GM18502 (cell line): ENCODE measurements around the gene GIPR.
A peak's percentile ranks its signal among the peaks of the same experiment; 100 is the strongest.
"Not testable (repeated sequence)": the region's sequence is repeated elsewhere in the genome, so short reads cannot be mapped to it uniquely, and the experiment has no call there.

Source experiments
- ATAC-seq: cut with Tn5 transposase; IDR thresholded peaks from one replicate; pipeline ENCODE4 v1.9.1; 2021; ENCODE audit warnings: mild to moderate bottlenecking; ENCODE audit not compliant: unreplicated experiment, poor library complexity

GIPR gene, protein sequence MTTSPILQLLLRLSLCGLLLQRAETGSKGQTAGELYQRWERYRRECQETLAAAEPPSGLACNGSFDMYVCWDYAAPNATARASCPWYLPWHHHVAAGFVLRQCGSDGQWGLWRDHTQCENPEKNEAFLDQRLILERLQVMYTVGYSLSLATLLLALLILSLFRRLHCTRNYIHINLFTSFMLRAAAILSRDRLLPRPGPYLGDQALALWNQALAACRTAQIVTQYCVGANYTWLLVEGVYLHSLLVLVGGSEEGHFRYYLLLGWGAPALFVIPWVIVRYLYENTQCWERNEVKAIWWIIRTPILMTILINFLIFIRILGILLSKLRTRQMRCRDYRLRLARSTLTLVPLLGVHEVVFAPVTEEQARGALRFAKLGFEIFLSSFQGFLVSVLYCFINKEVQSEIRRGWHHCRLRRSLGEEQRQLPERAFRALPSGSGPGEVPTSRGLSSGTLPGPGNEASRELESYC

DNA sequence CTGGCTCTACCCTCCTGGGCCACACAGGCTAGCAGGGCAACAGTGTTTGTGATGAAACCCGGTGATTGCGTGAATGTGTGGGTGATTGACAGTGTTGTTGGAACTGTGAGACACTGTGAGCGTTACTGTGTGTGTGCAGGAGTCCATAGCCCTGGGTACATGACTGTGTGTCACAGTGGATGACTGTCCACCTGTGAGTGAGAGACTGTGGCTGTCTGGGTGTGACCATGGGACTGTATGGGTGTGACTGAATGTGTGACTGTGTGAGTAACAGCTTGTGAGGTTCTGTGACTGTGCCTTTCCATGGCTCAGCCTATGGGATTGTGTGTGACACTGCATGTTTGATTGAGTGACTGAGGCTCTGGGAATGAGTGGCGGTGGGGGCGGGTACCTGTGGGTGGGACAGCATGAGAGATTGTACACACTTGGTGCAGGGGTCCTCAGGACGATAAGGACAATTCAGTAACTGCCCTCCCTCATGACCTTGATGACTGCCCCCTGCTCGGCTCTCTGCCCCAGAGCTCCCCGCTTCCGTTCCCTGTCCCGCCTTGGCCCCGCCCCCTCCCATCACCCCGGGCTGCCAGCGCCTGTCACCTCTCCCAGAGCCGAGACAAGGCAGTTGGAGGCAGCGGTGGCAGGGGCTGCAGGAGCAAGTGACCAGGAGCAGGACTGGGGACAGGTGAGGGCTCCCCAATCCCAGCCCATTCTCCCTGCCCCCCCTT, at the start of gene GIPR:
Gene GIPR (plus strand): TSS at position 602 of the 722 bp plus-strand sequence. CDS start 1,300 bp downstream, outside the sequence.
- ATAC-seq = peak; percentile 32

DNA sequence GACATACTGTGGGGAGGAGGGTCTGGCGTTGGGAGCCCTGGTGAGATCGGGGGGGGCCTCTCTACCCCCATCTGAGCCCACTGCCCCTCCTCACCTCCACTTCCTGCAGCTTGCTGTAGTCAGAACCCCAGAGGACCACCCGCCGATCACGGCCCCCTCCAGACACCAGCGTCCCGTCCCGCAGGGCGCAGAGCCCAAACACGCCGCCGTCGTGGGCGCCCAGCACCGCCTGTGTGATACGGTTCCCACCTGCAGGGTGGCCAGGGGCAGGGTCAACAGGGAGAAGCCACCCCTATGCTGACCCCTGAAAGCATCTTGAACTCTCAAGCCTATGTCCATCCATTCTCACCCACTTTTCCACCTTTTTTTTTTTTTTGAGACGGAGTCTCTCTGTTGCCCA, 46.6 kb upstream of the GIPR start:
- no peak for ATAC-seq

DNA sequence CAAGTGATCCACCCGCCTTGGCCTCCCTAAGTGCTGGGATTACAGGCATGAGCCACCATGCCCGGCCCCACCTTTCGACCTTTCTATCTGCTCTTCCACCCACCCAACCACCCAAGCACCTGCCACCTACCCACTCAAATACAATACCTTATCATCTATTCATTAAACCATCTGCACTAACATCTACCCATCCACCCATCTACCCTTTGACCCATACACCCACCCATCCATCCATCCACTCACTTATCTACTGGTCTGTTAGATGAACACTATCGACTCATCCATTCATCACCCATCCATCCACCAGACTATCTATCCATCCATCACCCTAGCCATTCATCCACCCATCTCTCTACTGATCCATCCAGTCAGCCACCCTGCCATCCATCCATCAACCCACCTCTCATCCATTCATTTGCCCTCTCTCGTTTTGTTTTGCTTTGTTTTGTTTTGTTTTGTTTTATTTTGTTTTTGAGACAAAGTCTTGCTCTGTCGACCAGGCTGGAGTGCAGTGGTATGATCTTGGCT, 46.0 kb upstream of the GIPR start:
- no peak for ATAC-seq

DNA sequence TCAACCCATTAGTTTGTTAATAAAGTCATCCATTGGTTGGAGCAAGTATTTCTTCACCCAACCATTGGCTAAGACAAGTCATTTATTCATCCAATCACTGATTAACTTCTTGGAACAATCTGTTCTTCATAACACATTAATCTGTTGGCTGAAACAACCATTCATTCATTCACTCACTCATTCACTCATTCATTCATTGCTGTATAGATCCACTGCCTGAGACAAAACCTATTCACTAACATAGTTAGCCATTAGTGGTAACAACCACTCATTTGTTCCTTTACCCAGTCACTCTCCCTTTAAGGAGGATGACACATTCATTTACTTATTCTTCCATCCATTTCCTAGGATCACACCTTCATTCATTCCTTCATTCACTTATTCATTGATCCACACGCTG, 44.0 kb upstream of the GIPR start:
- no peak for ATAC-seq

DNA sequence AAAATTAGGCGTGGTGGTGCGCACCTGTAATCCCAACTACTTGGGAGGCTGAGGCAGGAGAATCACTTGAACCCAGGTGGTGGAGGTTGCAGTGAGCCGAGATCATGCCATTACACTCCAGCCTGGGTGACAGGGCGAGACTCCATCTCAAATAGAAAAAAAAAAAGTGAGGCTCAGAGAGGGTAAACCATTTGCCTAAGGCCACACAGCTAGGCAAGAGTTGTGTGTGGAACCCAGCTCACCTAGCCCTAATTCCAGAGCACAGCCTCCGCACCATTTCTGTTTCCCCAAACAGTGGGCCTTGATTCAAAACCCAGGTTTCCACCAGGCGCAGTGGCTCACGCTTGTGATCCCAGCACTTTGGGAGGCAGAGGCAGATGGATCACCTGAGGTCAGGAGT, 39.8 kb upstream of the GIPR start:
- not testable (repeated sequence) for ATAC-seq

DNA sequence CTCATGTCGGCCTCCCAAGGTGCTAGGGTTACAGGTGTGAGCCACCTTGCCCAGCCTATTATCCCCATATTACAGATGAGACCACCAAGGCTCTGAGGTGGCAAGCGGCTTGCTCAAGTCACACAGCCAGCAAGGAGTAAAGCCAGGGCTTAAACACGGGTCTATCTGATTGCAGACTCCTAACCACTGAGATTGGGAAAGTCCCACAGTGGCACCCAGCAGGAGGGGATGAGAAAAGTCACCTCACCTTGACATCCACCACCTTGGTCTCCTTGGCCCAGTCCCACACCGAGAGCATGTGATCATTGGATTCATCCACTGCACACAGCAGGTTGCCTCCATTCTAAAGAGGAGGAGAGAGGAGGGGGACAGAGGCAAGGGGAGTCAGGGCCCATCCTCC, 38.3 kb upstream of the GIPR start:
- no peak for ATAC-seq

DNA sequence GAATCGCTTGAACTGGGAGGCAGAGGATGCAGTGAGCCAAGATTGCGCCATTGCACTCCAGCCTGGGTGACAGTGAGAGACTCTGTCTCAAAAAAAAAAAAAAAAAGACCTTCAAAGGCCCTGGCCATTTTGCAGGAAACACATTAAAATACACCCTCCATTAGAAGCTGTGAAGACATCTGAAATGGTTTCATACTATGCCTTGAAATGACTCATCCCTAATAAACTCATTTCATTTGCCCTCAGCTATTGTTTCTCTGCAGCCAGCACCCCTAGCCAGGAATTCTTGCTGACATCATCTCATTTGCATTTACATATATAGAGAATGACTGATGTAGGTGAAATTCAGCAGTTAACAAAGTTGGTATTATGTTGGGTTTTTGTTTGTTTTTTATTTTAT, 37.6 kb upstream of the GIPR start:
- ATAC-seq = no peak

DNA sequence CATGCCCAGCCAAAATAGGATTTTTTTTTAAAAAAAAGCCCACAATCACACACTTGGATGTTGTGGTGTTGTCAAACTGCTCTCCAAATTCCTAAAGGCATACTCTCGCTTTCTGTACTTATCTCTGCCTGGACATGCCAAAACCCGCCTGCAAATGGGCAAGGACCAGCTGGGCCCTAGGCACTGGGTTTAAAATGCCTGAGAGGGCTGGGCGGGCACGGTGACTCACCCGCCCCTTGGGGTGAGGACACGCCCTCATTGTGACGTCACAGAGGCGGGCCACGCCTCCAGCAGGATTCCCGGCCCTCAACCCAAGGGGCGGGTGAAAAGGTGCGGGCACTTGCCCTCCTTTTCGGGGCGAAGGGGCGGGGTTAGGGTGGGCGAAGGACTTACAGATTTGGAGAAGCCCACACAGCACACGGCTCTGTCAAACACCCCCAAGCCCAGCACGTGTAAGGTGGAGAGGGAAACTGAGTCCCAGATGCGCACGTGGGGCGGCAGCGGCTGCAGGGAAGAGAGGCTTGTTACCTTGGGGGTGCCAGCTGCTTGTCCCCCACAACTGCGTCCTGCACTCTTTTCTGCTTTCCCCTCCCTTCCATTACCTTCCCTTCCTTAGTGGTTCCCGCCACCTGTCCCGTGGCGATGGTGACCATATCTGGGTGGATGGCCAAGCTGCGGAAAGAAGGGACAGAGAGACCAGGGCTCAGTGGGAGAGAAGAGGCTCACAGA, 35.4 kb upstream of the GIPR start:
- no peak for ATAC-seq

DNA sequence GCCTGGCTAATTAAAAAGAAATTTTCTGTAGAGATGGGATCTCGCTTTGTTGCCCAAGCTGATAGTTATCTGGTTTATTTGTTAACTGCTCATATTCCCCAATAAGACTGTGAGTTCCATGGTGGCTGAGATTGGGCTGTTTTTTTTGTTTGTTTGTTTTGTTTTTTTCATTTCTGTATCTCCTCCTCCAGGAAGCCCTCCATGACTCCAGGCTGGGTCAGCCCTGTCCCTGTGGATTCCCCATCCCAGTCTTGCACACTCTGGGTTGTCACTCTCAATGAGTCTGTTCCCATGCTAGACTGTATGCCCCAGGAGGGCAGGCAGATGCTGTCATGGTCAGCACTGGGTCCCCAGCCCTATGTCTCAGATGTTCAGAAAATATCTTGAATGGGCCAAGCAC, 31.7 kb upstream of the GIPR start:
- no peak for ATAC-seq

DNA sequence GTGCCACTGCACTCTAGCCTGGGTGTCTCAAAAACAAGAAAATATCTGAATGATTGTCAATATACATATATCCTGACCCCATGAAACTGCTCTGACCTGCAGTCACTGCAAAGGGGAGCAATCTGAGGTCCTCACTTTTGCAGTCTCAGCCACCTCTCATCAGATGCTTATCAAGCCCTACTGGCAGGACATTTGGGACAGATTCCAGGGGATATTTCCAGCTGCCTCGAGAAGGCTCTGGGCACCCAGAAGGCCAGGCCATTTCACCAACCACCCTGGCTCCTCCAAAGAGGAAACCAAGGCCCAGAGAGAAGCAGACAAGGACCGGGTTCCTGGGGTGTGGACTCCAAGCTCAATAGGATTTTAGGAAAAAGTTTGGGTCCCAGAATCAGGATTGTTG, 31.1 kb upstream of the GIPR start:
- ATAC-seq = no peak

DNA sequence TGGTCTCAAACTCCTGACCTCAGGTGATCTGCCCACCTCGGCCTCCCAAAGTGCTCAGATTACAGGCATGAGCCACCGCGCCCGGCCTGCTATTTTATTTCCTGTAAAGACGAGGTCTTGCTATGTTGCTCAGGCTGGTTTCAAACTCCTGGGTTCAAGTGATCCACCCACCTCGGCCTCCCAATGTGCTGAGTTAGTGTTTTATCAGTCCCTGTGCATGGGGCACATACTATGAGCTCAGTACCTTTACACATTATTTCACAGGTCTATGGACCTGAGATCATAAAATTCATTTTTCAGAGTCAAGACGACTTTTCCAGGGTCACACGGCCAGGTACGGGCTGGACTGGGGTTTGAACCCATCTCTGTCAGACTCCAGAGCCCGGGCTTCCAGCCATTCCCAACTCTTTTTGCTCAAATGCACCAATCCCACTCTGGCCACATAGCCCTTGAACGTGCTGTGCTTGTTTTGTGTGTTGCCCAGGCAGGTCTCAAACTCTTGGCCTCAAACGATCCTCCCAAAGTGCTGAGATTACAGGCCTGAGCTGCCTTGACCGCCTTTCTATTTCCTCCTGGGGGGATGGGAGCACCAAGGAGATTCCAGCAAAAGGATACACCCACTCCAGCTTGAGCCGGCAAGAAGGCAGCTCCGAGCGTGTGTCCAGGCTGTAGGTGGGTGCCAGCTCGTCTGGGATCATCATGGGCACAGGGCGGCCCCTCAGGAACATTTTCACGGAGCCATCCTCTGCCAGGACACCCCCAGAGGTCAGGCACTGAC, 29.9 kb upstream of the GIPR start:
- ATAC-seq = no peak

DNA sequence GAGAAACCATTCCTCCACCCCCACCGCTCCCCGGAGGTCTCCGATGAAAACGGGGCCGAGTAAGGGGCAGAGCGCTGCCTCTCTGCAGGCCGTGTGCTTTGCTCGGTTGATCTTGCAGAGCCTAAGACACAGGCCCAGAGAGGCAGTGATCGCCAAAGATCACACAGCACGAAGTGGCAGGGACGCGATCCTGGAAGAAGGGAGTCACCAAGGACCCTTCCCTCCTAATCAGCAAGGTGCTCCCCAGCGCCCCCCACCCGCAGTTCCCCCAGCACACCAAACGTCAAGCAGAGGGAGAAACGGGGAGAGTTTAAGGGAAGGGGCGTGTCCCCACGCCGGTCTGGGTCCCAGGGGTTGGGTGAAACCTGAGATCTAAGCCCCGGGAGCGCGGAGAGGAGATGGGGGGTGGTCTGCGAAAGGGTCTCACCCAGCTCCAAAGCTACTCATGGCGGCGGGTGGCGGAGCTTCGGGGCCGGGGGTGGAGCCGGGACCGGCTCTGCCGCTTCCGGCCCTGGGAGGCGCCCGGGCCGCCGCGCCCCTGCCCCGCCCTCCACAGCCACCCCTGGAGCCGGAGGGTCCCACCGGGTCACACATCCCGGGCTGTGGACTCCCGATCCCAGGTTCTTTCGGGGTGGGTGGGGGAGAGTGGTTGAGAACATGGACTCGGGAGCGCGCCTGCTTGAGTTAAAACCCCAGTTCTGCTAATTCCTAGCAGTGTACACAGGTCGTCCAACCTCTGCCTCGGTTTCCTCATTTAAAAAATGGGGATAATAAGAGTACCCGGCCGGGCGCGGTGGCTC, 28.9 kb upstream of the GIPR start, which contains the start of gene EML2:
Gene EML2 (minus strand): TSS at position 468 of the 800 bp plus-strand sequence. CDS start 21 bp downstream, at position 447.
- no peak for ATAC-seq

DNA sequence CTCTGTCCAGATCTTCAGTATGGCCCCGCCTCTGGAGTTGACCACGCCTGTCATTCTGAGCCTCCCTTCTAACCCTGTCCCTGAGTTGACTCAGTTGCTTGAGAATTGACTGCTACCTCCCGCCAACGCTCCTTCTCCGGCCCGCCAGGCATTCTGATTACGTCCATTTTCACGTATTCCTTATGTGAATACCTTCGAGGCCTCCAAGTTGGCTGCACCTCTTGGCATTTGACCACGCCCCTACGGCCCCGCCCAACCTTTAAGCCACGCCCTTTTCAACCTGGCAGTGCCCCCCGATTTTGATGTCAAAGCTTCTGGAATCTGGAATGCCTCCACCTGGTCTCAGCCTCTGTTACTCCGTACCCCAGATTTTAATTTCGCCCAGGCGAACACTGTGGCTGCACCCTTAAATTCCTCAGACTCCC, 27.2 kb upstream of the GIPR start:
- no peak for ATAC-seq

DNA sequence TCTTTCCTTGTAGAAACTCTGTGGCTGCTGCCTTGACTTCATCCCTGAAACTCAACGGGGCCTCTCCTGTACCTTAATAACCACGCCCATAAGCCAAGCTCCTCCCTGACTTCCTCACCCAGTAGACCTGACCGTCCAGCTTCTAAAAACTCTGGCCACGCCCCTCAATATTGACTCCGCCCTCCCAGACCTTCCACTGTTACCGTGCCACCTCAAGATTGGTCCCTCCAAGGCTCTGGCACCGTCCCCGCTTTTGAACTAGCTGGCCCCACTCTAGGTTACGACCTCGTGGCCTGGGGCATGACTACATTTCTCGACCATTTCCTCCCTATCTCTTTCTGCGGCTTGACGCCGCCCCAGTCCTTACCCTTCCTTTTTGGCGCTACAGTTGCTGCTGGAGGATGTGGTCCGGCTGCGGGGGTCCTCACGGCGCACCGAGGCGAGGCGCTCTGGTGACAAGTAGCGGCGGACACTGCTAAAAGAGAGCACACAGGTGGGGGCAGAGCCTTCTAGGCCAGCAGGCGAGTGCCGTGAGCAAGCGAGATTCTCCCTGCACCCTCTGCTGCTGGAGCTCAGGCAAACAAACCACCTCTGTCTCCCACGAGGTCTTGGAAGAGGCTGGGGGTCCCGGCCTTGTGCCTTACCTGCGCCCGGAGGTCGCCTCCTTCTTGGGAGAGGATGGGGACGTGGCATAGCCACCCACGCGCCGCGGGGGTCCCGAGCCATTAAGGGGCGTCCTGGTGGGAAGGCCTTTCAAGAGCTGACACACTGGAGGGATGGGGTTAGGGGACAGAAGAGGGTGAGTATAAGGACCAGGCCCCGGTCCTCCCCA, 26.5 kb upstream of the GIPR start:
- peak; percentile 37 for ATAC-seq

DNA sequence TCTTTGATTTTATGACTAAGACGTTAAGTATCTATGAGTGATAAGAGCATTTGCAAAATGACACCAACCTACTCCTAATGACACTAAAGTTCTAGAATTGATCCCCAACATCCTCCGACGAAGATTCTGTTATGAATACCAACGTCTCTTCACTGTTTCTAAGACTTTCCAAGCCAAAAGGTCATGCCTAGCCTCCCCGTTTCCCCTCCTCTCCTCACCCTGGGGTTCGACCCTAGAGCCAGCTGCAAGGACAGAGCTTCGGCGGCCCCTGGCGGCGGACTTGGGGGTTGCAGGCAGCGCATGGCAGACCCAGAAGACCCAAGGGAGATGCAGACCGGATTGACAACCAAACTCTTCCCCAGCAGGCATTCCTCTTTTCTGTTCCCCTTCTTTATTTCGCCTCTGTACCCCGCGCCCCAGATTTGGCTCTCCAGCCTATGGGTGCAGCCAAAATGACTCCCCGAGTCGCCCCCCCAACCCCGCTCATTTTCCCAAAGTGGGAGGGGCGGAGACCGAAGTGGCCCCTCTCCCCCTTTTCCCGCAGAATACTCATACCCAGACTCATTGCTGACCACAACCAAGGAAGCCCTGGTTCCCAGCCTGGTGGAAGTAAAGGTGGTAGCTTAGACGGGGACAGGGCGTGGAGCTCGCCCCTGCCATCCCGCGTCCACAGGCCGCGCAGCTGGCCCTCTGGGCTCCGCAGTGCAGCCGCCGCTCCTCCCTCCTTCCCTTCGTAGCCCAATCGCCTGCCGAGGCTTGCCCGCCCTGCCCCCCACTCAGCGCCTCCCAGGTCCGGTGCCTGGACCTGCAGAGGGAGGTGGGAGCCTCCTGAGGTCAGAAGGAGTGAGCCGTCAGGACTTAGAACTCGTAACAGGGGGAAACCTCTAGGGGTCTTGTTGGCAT, 24.7 kb upstream of the GIPR start:
- ATAC-seq = no peak

DNA sequence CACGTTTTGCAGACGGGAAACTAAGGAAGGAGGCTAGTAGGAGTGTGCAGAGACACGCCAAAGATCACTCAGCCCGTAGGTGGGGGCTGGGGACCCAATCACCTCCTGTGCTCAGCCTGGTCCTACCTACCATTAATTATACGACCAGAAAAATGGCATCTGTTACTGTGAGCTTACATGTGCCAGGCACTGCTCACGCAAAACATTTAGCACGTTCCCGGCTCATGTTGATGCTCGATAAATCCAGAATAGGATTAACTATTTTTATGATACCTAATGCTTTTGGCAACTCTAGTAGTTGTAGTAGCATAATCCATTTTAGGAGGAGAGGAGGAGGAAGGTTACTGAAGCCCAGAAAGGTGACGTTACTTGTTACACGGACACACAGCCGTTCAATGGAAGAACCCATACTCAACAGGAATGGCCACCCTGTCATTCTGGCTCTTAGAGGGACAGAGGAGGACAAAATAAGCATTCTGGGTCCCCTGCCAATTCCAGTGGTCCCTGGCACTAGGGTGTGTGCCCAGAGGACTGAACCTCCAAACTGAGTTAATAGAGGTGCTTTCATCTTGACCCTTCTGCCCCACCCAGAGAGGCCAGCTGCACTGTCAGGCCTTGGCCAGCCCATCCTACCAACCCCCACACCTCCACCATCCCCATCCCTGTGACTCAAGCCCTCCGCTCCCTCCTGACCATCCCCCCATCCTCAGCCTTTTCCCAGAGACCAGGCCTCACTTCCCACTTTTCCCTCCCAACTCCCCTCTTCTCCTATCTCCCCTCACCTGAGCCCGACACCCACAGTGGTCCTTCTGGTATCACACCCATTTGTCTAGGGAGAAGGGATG, 23.9 kb upstream of the GIPR start:
- ATAC-seq = no peak
